HG02623 (cell line): Measurements from ENCODE around the gene NUP133.
"Not testable (repeated sequence)": the region's sequence is repeated elsewhere in the genome, so short reads cannot be mapped to it uniquely, and the experiment has no call there.

Source experiments
- ATAC-seq: cut with Tn5 transposase; IDR thresholded peaks from one replicate; pipeline ENCODE4 v1.9.1; 2021; ENCODE audit warnings: moderate library complexity; ENCODE audit not compliant: unreplicated experiment

The NUP133 gene

GRCh38 chr1:229507951-229508822 is at the start of gene NUP133:
Gene NUP133 (minus strand): TSS chr1:229508341. CDS start chr1:229508249, 92 bp downstream.
- ATAC-seq, result peak; percentile 90

- no peak for ATAC-seq
Measured at GRCh38 chr1:229557200-229557850, 49.2 kb upstream of the NUP133 start.

GRCh38 chr1:229554886-229555621 is 46.9 kb upstream of the NUP133 start:
- no peak for ATAC-seq

- ATAC-seq, result no peak
Measured at GRCh38 chr1:229553621-229554130, 45.5 kb upstream of the NUP133 start.

GRCh38 chr1:229552732-229553131 is 44.6 kb upstream of the NUP133 start:
- no peak for ATAC-seq

- ATAC-seq, result no peak
Measured at GRCh38 chr1:229550812-229551567, 42.8 kb upstream of the NUP133 start.

- no peak for ATAC-seq
Measured at GRCh38 chr1:229547542-229547941, 39.4 kb upstream of the NUP133 start.

- ATAC-seq, result no peak
Measured at GRCh38 chr1:229544587-229544986, 36.4 kb upstream of the NUP133 start.

- ATAC-seq, result no peak
Measured at GRCh38 chr1:229539863-229540506, 31.8 kb upstream of the NUP133 start.

GRCh38 chr1:229538945-229539344 is 30.8 kb upstream of the NUP133 start:
- no peak for ATAC-seq

GRCh38 chr1:229537894-229538293 is 29.8 kb upstream of the NUP133 start:
- ATAC-seq, result no peak

- no peak for ATAC-seq
Measured at GRCh38 chr1:229536982-229537381, 28.8 kb upstream of the NUP133 start.

GRCh38 chr1:229535230-229535629 is 27.1 kb upstream of the NUP133 start:
- ATAC-seq, result no peak

GRCh38 chr1:229531326-229531725 is 23.2 kb upstream of the NUP133 start:
- ATAC-seq, result no peak

- no peak for ATAC-seq
Measured at GRCh38 chr1:229529639-229530038, 21.5 kb upstream of the NUP133 start.

GRCh38 chr1:229526695-229527094 is 18.6 kb upstream of the NUP133 start:
- ATAC-seq, result no peak

- ATAC-seq, result no peak
Measured at GRCh38 chr1:229523052-229523451, 14.9 kb upstream of the NUP133 start.

- no peak for ATAC-seq
Measured at GRCh38 chr1:229514578-229515275, 6.6 kb upstream of the NUP133 start.

GRCh38 chr1:229511625-229512024 is 3.5 kb upstream of the NUP133 start:
- ATAC-seq, result not testable (repeated sequence)
